ENCODE data around the gene TRAF5. TPM values are rescaled to one million over a fixed set of nuclear protein-coding genes. Genes with fewer than 3 reads are reported as not detected.

Gene TRAF5
- polyA plus RNA-seq, 2 of the 4 experiments (the other 2 are of a cell fraction): 8.2 to 14.6 TPM

DNA sequence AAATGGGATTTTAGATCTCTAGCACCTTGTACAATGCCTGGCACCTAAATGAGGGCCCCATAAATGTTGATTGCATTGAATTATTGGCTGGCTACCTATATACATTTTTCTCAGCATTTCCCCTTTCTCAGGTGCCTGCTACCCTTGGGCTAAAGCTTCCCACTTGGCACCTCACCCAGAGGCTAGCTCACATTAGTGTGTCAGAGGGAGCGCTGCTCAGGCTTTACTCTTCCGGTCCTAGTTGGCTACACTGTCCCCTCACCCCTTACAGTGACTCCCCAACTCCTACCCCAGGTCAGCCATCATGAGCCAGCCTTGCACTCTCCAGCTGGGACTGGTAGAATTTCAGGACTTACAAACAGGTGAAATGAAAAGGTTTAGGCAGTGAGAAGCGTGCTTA lies 9.5 kb downstream of the TRAF5 start:
- no peak for DNase-seq (ENCODE audit: low read depth in 1 of 2, low spot score in 1 of 2)
- Histone ChIP-seq H3K9me3 (no peaks in the 10 kb centered on the region), H3K4me1 (peaks cover 40% of the 10 kb centered on the region), H3K4me3 (no peak overlapping the region), H3K4me2 (peak overlapping the region; percentile 5; the same call in 1 of the 3 replicates), H3K27ac (no peak overlapping the region)
- no peak for TF ChIP-seq POLR2A (IDR thresholded peaks at IDR 0.05; ENCODE audit: low read length)
- no peak for TF ChIP-seq EHF (CRISPR knock-in tag; IDR thresholded peaks at IDR 0.05)
- no peak for TF ChIP-seq POLR2AphosphoS2 (conservative IDR thresholded peaks at IDR 0.05; ENCODE audit: low read length)
- TF ChIP-seq ESRRA (IDR thresholded peaks at IDR 0.05; ENCODE audit: borderline replicate concordance, low read length): no peak
- TF ChIP-seq CEBPB (IDR thresholded peaks at IDR 0.05): no peak
- no peak for TF ChIP-seq ZNF302 (CRISPR knock-in tag; IDR thresholded peaks at IDR 0.05)
- no peak for TF ChIP-seq NFE2L2 (conservative IDR thresholded peaks at IDR 0.05; ENCODE audit: low read length)
- TF ChIP-seq HEYL (CRISPR knock-in tag; IDR thresholded peaks at IDR 0.05): no peak
- TF ChIP-seq JUN (IDR thresholded peaks at IDR 0.05): no peak
- no peak for TF ChIP-seq EP300 (IDR thresholded peaks at IDR 0.05)
- TF ChIP-seq RFX5 (IDR thresholded peaks at IDR 0.05): no peak
- TF ChIP-seq NR3C1 (IDR thresholded peaks at IDR 0.05): no peak
- TF ChIP-seq HDAC2 (IDR thresholded peaks at IDR 0.05): no peak
- TF ChIP-seq CBX2 (IDR thresholded peaks at IDR 0.05; ENCODE audit: borderline replicate concordance, low read depth): no peak
- TF ChIP-seq CTCF (IDR thresholded peaks at IDR 0.05): no peak
- ChIA-PET CTCF (interaction anchor here (1.0 to 1.6 kb wide), 4 partner anchors 12 to 179 kb away, joined by 3 to 5 read pairs (median 4); no protein-coding TSS in a partner anchor), POLR2A (no interaction called here)
- no peak for FAIRE-seq
- ATAC-seq: no peak; a peak in 1 of 6 replicates
- 91% methylated on average over 3 of the region's 3 CpGs for WGBS (ENCODE audit: missing lambda C conversion rate)

GRCh38 chr1:211336775-211337174 lies 10.1 kb downstream of the TRAF5 start:
- Histone ChIP-seq H3K4me1 (peaks cover 38% of the 10 kb centered on the region), H3K4me3 (no peak overlapping the region), H3K4me2 (no peak overlapping the region), H3K27ac (no peak overlapping the region), H3K9me3 (no peaks in the 10 kb centered on the region)
- POLR2A ChIA-PET: no interaction called here
- WGBS (ENCODE audit: missing lambda C conversion rate): 81% methylated on average over 15 of the region's 15 CpGs
- no peak for FAIRE-seq
- no peak for ATAC-seq
- CTCF ChIA-PET: interaction anchor here (0.6 to 1.6 kb wide), 5 partner anchors 13 to 178 kb away, joined by 3 to 5 read pairs (median 4); no protein-coding TSS in a partner anchor
- DNase-seq (ENCODE audit: low read depth in 1 of 2, low spot score in 1 of 2): no peak
- TF ChIP-seq BHLHE40 (IDR thresholded peaks at IDR 0.05; ENCODE audit: low read depth, low read length): no peak

GRCh38 chr1:211337430-211338223 lies 11.0 kb downstream of the TRAF5 start:
- Histone ChIP-seq H3K9me3 (no peaks in the 10 kb centered on the region), H3K27ac (no peak overlapping the region), H3K4me3 (no peak overlapping the region), H3K4me2 (no peak overlapping the region), H3K4me1 (peaks cover 33% of the 10 kb centered on the region)
- DNase-seq (ENCODE audit: low read depth in 1 of 2, low spot score in 1 of 2) (no peak), FAIRE-seq (no peak), ATAC-seq (no peak)
- TF ChIP-seq, protein P1, sequence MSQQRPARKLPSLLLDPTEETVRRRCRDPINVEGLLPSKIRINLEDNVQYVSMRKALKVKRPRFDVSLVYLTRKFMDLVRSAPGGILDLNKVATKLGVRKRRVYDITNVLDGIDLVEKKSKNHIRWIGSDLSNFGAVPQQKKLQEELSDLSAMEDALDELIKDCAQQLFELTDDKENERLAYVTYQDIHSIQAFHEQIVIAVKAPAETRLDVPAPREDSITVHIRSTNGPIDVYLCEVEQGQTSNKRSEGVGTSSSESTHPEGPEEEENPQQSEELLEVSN (IDR thresholded peaks at IDR 0.05; ENCODE audit: borderline replicate concordance, low read depth): no peak
- TF ChIP-seq PHF8 (IDR thresholded peaks at IDR 0.05; ENCODE audit: borderline replicate concordance, low read depth): no peak
- no peak for TF ChIP-seq CBX8 (IDR thresholded peaks at IDR 0.05)
- TF ChIP-seq NFE2L2 (conservative IDR thresholded peaks at IDR 0.05; ENCODE audit: low read length): no peak
- TF ChIP-seq HES2 (IDR thresholded peaks at IDR 0.05): no peak
- no peak for TF ChIP-seq POLR2AphosphoS2 (conservative IDR thresholded peaks at IDR 0.05; ENCODE audit: low read length)
- TF ChIP-seq RFX5 (IDR thresholded peaks at IDR 0.05): no peak
- TF ChIP-seq SMC3 (IDR thresholded peaks at IDR 0.05): no peak
- TF ChIP-seq, protein P2, sequence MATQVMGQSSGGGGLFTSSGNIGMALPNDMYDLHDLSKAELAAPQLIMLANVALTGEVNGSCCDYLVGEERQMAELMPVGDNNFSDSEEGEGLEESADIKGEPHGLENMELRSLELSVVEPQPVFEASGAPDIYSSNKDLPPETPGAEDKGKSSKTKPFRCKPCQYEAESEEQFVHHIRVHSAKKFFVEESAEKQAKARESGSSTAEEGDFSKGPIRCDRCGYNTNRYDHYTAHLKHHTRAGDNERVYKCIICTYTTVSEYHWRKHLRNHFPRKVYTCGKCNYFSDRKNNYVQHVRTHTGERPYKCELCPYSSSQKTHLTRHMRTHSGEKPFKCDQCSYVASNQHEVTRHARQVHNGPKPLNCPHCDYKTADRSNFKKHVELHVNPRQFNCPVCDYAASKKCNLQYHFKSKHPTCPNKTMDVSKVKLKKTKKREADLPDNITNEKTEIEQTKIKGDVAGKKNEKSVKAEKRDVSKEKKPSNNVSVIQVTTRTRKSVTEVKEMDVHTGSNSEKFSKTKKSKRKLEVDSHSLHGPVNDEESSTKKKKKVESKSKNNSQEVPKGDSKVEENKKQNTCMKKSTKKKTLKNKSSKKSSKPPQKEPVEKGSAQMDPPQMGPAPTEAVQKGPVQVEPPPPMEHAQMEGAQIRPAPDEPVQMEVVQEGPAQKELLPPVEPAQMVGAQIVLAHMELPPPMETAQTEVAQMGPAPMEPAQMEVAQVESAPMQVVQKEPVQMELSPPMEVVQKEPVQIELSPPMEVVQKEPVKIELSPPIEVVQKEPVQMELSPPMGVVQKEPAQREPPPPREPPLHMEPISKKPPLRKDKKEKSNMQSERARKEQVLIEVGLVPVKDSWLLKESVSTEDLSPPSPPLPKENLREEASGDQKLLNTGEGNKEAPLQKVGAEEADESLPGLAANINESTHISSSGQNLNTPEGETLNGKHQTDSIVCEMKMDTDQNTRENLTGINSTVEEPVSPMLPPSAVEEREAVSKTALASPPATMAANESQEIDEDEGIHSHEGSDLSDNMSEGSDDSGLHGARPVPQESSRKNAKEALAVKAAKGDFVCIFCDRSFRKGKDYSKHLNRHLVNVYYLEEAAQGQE (IDR thresholded peaks at IDR 0.05): no peak
- TF ChIP-seq FOSB (CRISPR knock-in tag; IDR thresholded peaks at IDR 0.05): no peak
- no peak for TF ChIP-seq HOXB13 (CRISPR knock-in tag; IDR thresholded peaks at IDR 0.05; ENCODE audit: low read depth)
- TF ChIP-seq, protein P3, sequence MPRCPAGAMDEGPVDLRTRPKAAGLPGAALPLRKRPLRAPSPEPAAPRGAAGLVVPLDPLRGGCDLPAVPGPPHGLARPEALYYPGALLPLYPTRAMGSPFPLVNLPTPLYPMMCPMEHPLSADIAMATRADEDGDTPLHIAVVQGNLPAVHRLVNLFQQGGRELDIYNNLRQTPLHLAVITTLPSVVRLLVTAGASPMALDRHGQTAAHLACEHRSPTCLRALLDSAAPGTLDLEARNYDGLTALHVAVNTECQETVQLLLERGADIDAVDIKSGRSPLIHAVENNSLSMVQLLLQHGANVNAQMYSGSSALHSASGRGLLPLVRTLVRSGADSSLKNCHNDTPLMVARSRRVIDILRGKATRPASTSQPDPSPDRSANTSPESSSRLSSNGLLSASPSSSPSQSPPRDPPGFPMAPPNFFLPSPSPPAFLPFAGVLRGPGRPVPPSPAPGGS (IDR thresholded peaks at IDR 0.05): no peak
- TF ChIP-seq MAFK (IDR thresholded peaks at IDR 0.05; ENCODE audit: partially characterized antibody): no peak
- TF ChIP-seq CBX2 (IDR thresholded peaks at IDR 0.05; ENCODE audit: borderline replicate concordance, low read depth): no peak
- ChIA-PET POLR2A (no interaction called here), CTCF (interaction anchor here (0.6 to 3.2 kb wide), 6 partner anchors 8 to 132 kb away, joined by 3 to 22 read pairs (median 4); partner anchors contain the start of gene TRAF5)
- WGBS (ENCODE audit: missing lambda C conversion rate): 82% methylated on average over 7 of the region's 7 CpGs
